Anterior cingulate cortex (tissue), 58 donors: ENCODE results near the gene DUS4L.

Source experiments
- DNase-seq, 58 donors: peaks; one replicate each; lab custom pipeline; 2025; lab: John Stamatoyannopoulos, UW

The DUS4L gene

GRCh38 chr7:107579885-107580715 lies 16.3 kb downstream of the DUS4L start, which contains the start of gene BCAP29:
BCAP29 (plus strand) TSS chr7:107580246; CDS start chr7:107580773, 527 bp downstream.
- DNase-seq, result peak in 55 of 58 donors; percentile 5 to 85 (median 69)

- no peak for DNase-seq
These were observed 17.1 kb downstream of the DUS4L start for GRCh38 chr7:107580716-107581383.

GRCh38 chr7:107581387-107582013 lies 17.7 kb downstream of the DUS4L start:
- no peak for DNase-seq

GRCh38 chr7:107582875-107583274 lies 19.1 kb downstream of the DUS4L start:
- no peak for DNase-seq

- no peak for DNase-seq
These were observed 20.9 kb downstream of the DUS4L start for GRCh38 chr7:107584716-107585115.

- no peak for DNase-seq
These were observed 24.9 kb downstream of the DUS4L start for GRCh38 chr7:107588529-107589130.

- DNase-seq, result no peak
These were observed 27.6 kb downstream of the DUS4L start for GRCh38 chr7:107591421-107591820.

GRCh38 chr7:107592361-107593024 lies 28.7 kb downstream of the DUS4L start:
- no peak for DNase-seq

GRCh38 chr7:107593025-107593410 lies 29.2 kb downstream of the DUS4L start:
- no peak for DNase-seq

GRCh38 chr7:107594961-107595737 lies 31.4 kb downstream of the DUS4L start:
- no peak for DNase-seq

GRCh38 chr7:107596881-107597581 lies 33.3 kb downstream of the DUS4L start:
- no peak for DNase-seq

GRCh38 chr7:107597582-107597916 lies 33.8 kb downstream of the DUS4L start:
- DNase-seq, result no peak

GRCh38 chr7:107597953-107598352 lies 34.2 kb downstream of the DUS4L start:
- DNase-seq, result no peak

GRCh38 chr7:107599262-107599661 lies 35.5 kb downstream of the DUS4L start:
- no peak for DNase-seq

- DNase-seq, result no peak
These were observed 37.0 kb downstream of the DUS4L start for GRCh38 chr7:107600816-107601215.

GRCh38 chr7:107605218-107605815 lies 41.5 kb downstream of the DUS4L start:
- peak in 1 of 58 donors; percentile 33 for DNase-seq

GRCh38 chr7:107606303-107606702 lies 42.5 kb downstream of the DUS4L start:
- DNase-seq, result no peak

GRCh38 chr7:107609811-107610261 lies 46.1 kb downstream of the DUS4L start:
- DNase-seq, result peak in 1 of 58 donors; percentile 15

- DNase-seq, result no peak
These were observed 46.6 kb downstream of the DUS4L start for GRCh38 chr7:107610323-107610722.
